SK-N-SH treated with all-trans-retinoic acid at 6 μM for 48 hours (cell line): ENCODE measurements around the gene CLTB.

ENCODE experiments used
- ATAC-seq: fragments of 200-7000 bp; cut with Tn5 transposase; 3 replicates; pipeline ENCODE4 v1.9.1; 2020; ENCODE audit warnings: mild to moderate bottlenecking, moderate library complexity
- ARNTL ChIP-seq: fragments of 450-650 bp; formaldehyde crosslinking; IDR thresholded peaks from 2 replicates; pipeline ENCODE4 v1.5.0; 2020; ENCODE audit warnings: low read depth, mild to moderate bottlenecking, moderate library complexity, borderline replicate concordance
- BACH2 ChIP-seq: fragments of 250-450 bp; sonication (Bioruptor Pico); IDR thresholded peaks from 2 replicates; pipeline ENCODE4 v1.9.0; 2021; ENCODE audit warnings: mild to moderate bottlenecking, borderline replicate concordance
- CREB5 ChIP-seq: fragments of 250-450 bp; sonication (Bioruptor Pico); IDR thresholded peaks from 2 replicates; pipeline ENCODE4 v1.5.1; 2020; ENCODE audit warnings: low read depth, mild to moderate bottlenecking, moderate library complexity
- CSDC2 ChIP-seq: fragments of 250-450 bp; sonication (Bioruptor Pico); IDR thresholded peaks from 2 replicates; pipeline ENCODE4 v1.5.0; 2020; ENCODE audit warnings: mild to moderate bottlenecking, moderate library complexity
- CSRNP3 ChIP-seq: fragments of 250-450 bp; sonication (Bioruptor Pico); IDR thresholded peaks from 2 replicates; pipeline ENCODE4 v1.5.1; 2021; ENCODE audit warnings: mild to moderate bottlenecking, moderate library complexity
- ESRRG ChIP-seq: fragments of 250-450 bp; sonication (Bioruptor Pico); IDR thresholded peaks from 2 replicates; pipeline ENCODE4 v1.6.1; 2021; ENCODE audit warnings: mild to moderate bottlenecking
- GLIS3 ChIP-seq: fragments of 250-450 bp; sonication (Bioruptor Pico); IDR thresholded peaks from 2 replicates; pipeline ENCODE4 v1.5.0; 2020; ENCODE audit warnings: mild to moderate bottlenecking, moderate library complexity
- PATZ1 ChIP-seq: fragments of 250-450 bp; sonication (Bioruptor Pico); IDR thresholded peaks from 2 replicates; pipeline ENCODE4 v1.8.0; 2020; ENCODE audit warnings: mild to moderate bottlenecking, moderate library complexity, borderline replicate concordance
- PPARA ChIP-seq: fragments of 250-450 bp; sonication (Bioruptor Pico); IDR thresholded peaks from 2 replicates; pipeline ENCODE4 v1.5.0; 2020; ENCODE audit warnings: mild to moderate bottlenecking, borderline replicate concordance
- SNAI2 ChIP-seq: fragments of 250-450 bp; sonication (Bioruptor Pico); IDR thresholded peaks from 2 replicates; pipeline ENCODE4 v1.5.0; 2020; ENCODE audit warnings: mild to moderate bottlenecking, moderate library complexity
- TCF4 ChIP-seq: fragments of 250-450 bp; sonication (Bioruptor Pico); IDR thresholded peaks from 2 replicates; pipeline ENCODE4 v1.8.0; 2021; ENCODE audit warnings: mild to moderate bottlenecking, moderate library complexity, borderline replicate concordance
- TSHZ2 ChIP-seq: fragments of 250-450 bp; sonication (Bioruptor Pico); IDR thresholded peaks from 2 replicates; pipeline ENCODE4 v1.5.0; 2020; ENCODE audit warnings: mild to moderate bottlenecking, moderate library complexity
- ZC3H10 ChIP-seq: fragments of 250-450 bp; sonication (Bioruptor Pico); IDR thresholded peaks from 2 replicates; pipeline ENCODE4 v1.5.1; 2021; ENCODE audit warnings: mild to moderate bottlenecking, moderate library complexity
- ZFP3 ChIP-seq: fragments of 250-450 bp; sonication (Bioruptor Pico); IDR thresholded peaks from 2 replicates; pipeline ENCODE4 v1.5.0; 2020; ENCODE audit warnings: mild to moderate bottlenecking, moderate library complexity
- ZFP30 ChIP-seq: fragments of 450-650 bp; formaldehyde crosslinking; IDR thresholded peaks from 2 replicates; pipeline ENCODE4 v1.5.0; 2022; ENCODE audit warnings: mild to moderate bottlenecking, moderate library complexity
- ZNF565 ChIP-seq: fragments of 450-650 bp; formaldehyde crosslinking; conservative IDR thresholded peaks from 2 replicates; pipeline ENCODE4 v1.5.0; 2020; ENCODE audit warnings: low read depth, mild to moderate bottlenecking, moderate library complexity
- ZNF70 ChIP-seq: fragments of 450-650 bp; formaldehyde crosslinking; IDR thresholded peaks from 2 replicates; pipeline ENCODE4 v1.5.0; 2020; ENCODE audit warnings: mild to moderate bottlenecking, moderate library complexity
- ZNF8 ChIP-seq: fragments of 450-650 bp; formaldehyde crosslinking; IDR thresholded peaks from 2 replicates; pipeline ENCODE4 v1.5.0; 2020; ENCODE audit warnings: mild to moderate bottlenecking, moderate library complexity

The CLTB gene

GRCh38 chr5:176420086-176420485 lies 3.7 kb upstream of the CLTB start:
- TF ChIP-seq ZNF8 (CRISPR knock-in tag), result no peak
- TF ChIP-seq CREB5 (CRISPR knock-in tag), result no peak
- TF ChIP-seq CSRNP3 (CRISPR knock-in tag), result no peak
- TF ChIP-seq BACH2 (CRISPR knock-in tag), result no peak
- no peak for TF ChIP-seq PPARA (CRISPR knock-in tag)
- no peak for TF ChIP-seq ESRRG
- no peak for ATAC-seq

- TF ChIP-seq ZNF70 (CRISPR knock-in tag) (no peak), CSDC2 (no peak), ZC3H10 (CRISPR knock-in tag) (no peak), PATZ1 (CRISPR knock-in tag) (no peak), ESRRG (no peak), PPARA (CRISPR knock-in tag) (no peak), GLIS3 (CRISPR knock-in tag) (no peak), ZNF565 (CRISPR knock-in tag) (no peak), TCF4 (CRISPR knock-in tag) (no peak), SNAI2 (CRISPR knock-in tag) (no peak), BACH2 (CRISPR knock-in tag) (no peak), CSRNP3 (CRISPR knock-in tag) (no peak)
- no peak for ATAC-seq
Observed at GRCh38 chr5:176418251-176418650, 1.9 kb upstream of the CLTB start.

GRCh38 chr5:176416965-176417364 lies 626 bp upstream of the CLTB start:
- ATAC-seq, result no peak
- TF ChIP-seq BACH2 (CRISPR knock-in tag) (no peak), CREB5 (CRISPR knock-in tag) (no peak), ZC3H10 (CRISPR knock-in tag) (no peak), ARNTL (CRISPR knock-in tag) (no peak), TSHZ2 (CRISPR knock-in tag) (no peak), SNAI2 (CRISPR knock-in tag) (no peak), CSDC2 (no peak), ZFP3 (no peak), ZFP30 (CRISPR knock-in tag) (no peak), ESRRG (no peak), ZNF565 (CRISPR knock-in tag) (no peak)
- TF ChIP-seq, all 23 proteins: peak for 0
